Embryonic facial prominence (tissue), 1 donor: ENCODE results near the gene SERTAD2.

Experiments
- DNase-seq: peaks from one replicate; pipeline ENCODE4 v3.0.0-alpha.2; 2016; ENCODE audit errors: extremely low spot score

The SERTAD2 gene

DNA sequence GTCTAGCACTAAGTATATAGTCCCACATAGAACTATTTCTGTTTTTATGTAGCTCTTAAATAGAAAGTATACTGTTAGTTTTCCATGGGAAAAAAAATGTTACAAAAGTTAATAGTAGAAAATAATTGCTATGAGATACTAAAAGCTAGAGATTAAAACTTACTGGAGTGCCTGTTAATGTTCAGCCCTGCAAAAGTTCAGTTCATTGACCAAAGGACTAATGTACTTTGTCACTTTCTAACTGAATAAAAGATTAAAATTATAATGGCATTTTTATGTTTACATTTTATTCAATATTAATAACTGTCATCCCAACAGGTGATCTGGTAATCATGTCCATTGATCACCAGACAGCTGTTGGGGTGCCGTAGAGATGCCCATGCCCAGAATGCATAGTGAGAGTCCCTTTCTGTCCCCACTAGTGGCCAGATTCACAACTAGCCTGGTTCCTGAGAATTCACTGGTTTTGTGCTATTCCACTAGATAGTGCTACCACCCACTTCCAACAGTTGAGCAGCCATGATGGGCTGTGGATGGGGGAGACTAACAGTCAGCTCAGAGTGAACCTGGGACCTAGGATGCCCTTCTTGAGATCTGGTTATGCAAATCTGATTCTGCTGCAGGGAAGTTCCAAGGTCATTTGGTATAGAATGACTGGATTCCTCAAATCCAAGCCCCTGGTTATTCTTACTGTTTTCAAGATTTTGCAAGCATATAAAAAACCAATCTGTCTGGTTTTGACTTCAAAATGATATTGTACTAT is 71.8 kb downstream of the SERTAD2 start:
- DNase-seq: no peak
